Heart left ventricle (tissue), 13 donors: ENCODE results near the gene SLC8A3.

Source experiments
- CTCF ChIP-seq, 12 donors: fragments of 200-600 bp; sonication (generic) in 4 of 12; IDR thresholded peaks; one replicate each; pipeline versions ENCODE4 v1.5.0 to v1.8.0; 2018 to 2022; ENCODE audit warnings: antibody characterized with exemption in 12 of 12, mild to moderate bottlenecking in 5 of 12
- POLR2A ChIP-seq, 2 donors: fragments of 450-650 bp; IDR thresholded peaks; one replicate each; pipeline ENCODE4 v1.6.1; 2017; ENCODE audit warnings: antibody characterized with exemption in 2 of 2, mild to moderate bottlenecking in 2 of 2, moderate library complexity in 2 of 2
- donor health status: ischemic (EF 13 %, LVEDD 7.1; RV severe dilation, severe dysfunction).
- donor health status: DM: no; HTN: yes; CAD: no.
- donor health status: DM: no; HTN: no; CAD: no.
- donor health status: ischemic (EF 25% LVEDD 6.9; RV normal size, moderate dysfunction).
- donor health status: ischemic (EF 25% LVEDD 5.7; RV mildly dilated, moderate dysfunction).
- donor health status: ischemic (EF 35%, LVEDD 5.7; RV mildly dilated, moderate dysfunction).
- donor health status: nonischemic (EF 11% LVEDD 7.7; RV severe dilation, severe dysfunction).
- donor health status: DM: yes; HTN: yes; CAD: no.
- donor health status: PGD.
- donor health status: ischemic (EF 29% LVEDD 5.4; RV normal size, mild dysfunction).
- donor health status: nonischemic (EF 23%, LVEDD 6.1; RV moderate dilation, normal function).

GRCh38 chr14:70097576-70098249 lies 91.0 kb downstream of the SLC8A3 start:
- TF ChIP-seq POLR2A (IDR thresholded peaks at IDR 0.05) (no peak), CTCF (IDR thresholded peaks at IDR 0.05) (no peak)
